Activated T-cell treated with anti-CD3 and anti-CD28 coated beads for 48 hours (primary cell): ENCODE results near the gene PRIM2.
A peak's percentile ranks its signal among the peaks of the same experiment; 100 is the strongest.
"Not testable (repeated sequence)": the region's sequence is repeated elsewhere in the genome, so short reads cannot be mapped to it uniquely, and the experiment has no call there.

ENCODE experiments used
- DNase-seq: peaks from one replicate; pipeline ENCODE4 v3.0.0-alpha.2; 2020; ENCODE audit warnings: low read depth

PRIM2 gene

GRCh38 chr6:57308755-57309154 is 8.7 kb upstream of the PRIM2 start:
- DNase-seq, result not testable (repeated sequence)

- not testable (repeated sequence) for DNase-seq
Measured at GRCh38 chr6:57310095-57310816, 7.2 kb upstream of the PRIM2 start.

GRCh38 chr6:57310817-57311157 is 6.6 kb upstream of the PRIM2 start:
- no peak for DNase-seq

GRCh38 chr6:57311300-57312003 is 6.0 kb upstream of the PRIM2 start:
- DNase-seq, result not testable (repeated sequence)

GRCh38 chr6:57312004-57312345 is 5.5 kb upstream of the PRIM2 start:
- DNase-seq, result no peak

- no peak for DNase-seq
Measured at GRCh38 chr6:57313009-57313408, 4.4 kb upstream of the PRIM2 start.

GRCh38 chr6:57313711-57314471 is 3.5 kb upstream of the PRIM2 start:
- DNase-seq, result no peak

GRCh38 chr6:57315111-57315510 is 2.3 kb upstream of the PRIM2 start:
- no peak for DNase-seq

- DNase-seq, result no peak
Measured at GRCh38 chr6:57315851-57316250, 1.6 kb upstream of the PRIM2 start.

- peak; percentile 73 for DNase-seq
Measured at GRCh38 chr6:57316581-57317059, 810 bp upstream of the PRIM2 start.

GRCh38 chr6:57324538-57324937 is 7.1 kb downstream of the PRIM2 start:
- no peak for DNase-seq

GRCh38 chr6:57327311-57327710 is 9.9 kb downstream of the PRIM2 start:
- no peak for DNase-seq

- no peak for DNase-seq
Measured at GRCh38 chr6:57328074-57328473, 10.6 kb downstream of the PRIM2 start.

GRCh38 chr6:57329933-57330332 is 12.5 kb downstream of the PRIM2 start:
- DNase-seq, result no peak

GRCh38 chr6:57342148-57342669 is 24.8 kb downstream of the PRIM2 start:
- DNase-seq, result no peak

GRCh38 chr6:57343342-57343741 is 25.9 kb downstream of the PRIM2 start:
- DNase-seq, result not testable (repeated sequence)

GRCh38 chr6:57346715-57347114 is 29.3 kb downstream of the PRIM2 start:
- DNase-seq, result not testable (repeated sequence)

GRCh38 chr6:57347597-57347996 is 30.2 kb downstream of the PRIM2 start:
- DNase-seq, result not testable (repeated sequence)

GRCh38 chr6:57350443-57350842 is 33.0 kb downstream of the PRIM2 start:
- not testable (repeated sequence) for DNase-seq

- DNase-seq, result not testable (repeated sequence)
Measured at GRCh38 chr6:57352596-57352995, 35.2 kb downstream of the PRIM2 start.

GRCh38 chr6:57358319-57358718 is 40.9 kb downstream of the PRIM2 start:
- not testable (repeated sequence) for DNase-seq

GRCh38 chr6:57359766-57360165 is 42.3 kb downstream of the PRIM2 start:
- not testable (repeated sequence) for DNase-seq

- not testable (repeated sequence) for DNase-seq
Measured at GRCh38 chr6:57362340-57362739, 44.9 kb downstream of the PRIM2 start.
